Liver (tissue), 3 donors: ENCODE measurements around the gene DRGX.

Experiments used
- CTCF ChIP-seq: fragments of 150-350 bp; IDR thresholded peaks from 2 replicates; pipeline ENCODE4 v1.5.1; 2017; ENCODE audit warnings: improper control_type of control experiment, low read depth, low read length; ENCODE audit not compliant: missing input control
- FOXA1 ChIP-seq: IDR thresholded peaks from 2 replicates; pipeline ENCODE4 v1.6.1; 2016; ENCODE audit warnings: antibody characterized with exemption
- GABPA ChIP-seq, 2 donors: IDR thresholded peaks in 1 of 2; conservative IDR thresholded peaks in 1 of 2; 2 replicates each; pipeline ENCODE4 v1.6.1; 2016; ENCODE audit warnings: antibody characterized with exemption in 2 of 2, mild to moderate bottlenecking in 1 of 2, moderate library complexity in 1 of 2
- JUND ChIP-seq, 2 donors: IDR thresholded peaks; 2 replicates each; pipeline ENCODE4 v1.6.1; 2016; ENCODE audit warnings: antibody characterized with exemption in 2 of 2
- MAX ChIP-seq: IDR thresholded peaks from 2 replicates; pipeline ENCODE4 v1.6.1; 2016; ENCODE audit warnings: antibody characterized with exemption
- NR2F2 ChIP-seq: IDR thresholded peaks from 2 replicates; pipeline ENCODE4 v1.6.1; 2016; ENCODE audit warnings: antibody characterized with exemption
- RAD21 ChIP-seq, 2 donors: IDR thresholded peaks; 2 replicates each; pipeline ENCODE4 v1.6.1; 2016; ENCODE audit warnings: antibody characterized with exemption in 2 of 2, mild to moderate bottlenecking in 2 of 2
- REST ChIP-seq: IDR thresholded peaks from 2 replicates; pipeline ENCODE4 v1.6.1; 2016; ENCODE audit warnings: antibody characterized with exemption, mild to moderate bottlenecking
- RXRA ChIP-seq, 2 donors: IDR thresholded peaks; 2 replicates each; pipeline ENCODE4 v1.6.1; 2017 to 2018; ENCODE audit warnings: antibody characterized with exemption in 2 of 2, mild to moderate bottlenecking in 1 of 2
- SP1 ChIP-seq: IDR thresholded peaks from 2 replicates; pipeline ENCODE4 v1.6.1; 2018; ENCODE audit warnings: antibody characterized with exemption, mild to moderate bottlenecking
- YY1 ChIP-seq: IDR thresholded peaks from 2 replicates; pipeline ENCODE4 v1.6.1; 2016; ENCODE audit warnings: antibody characterized with exemption, mild to moderate bottlenecking
- donor health status: healthy.
- donor health status: healthy.

GRCh38 chr10:49323896-49324270 lies 72.0 kb downstream of the DRGX start:
- TF ChIP-seq REST (no peak), CTCF (no peak), MAX (no peak), RAD21 (IDR thresholded peaks at IDR 0.05) (no peak), SP1 (no peak), NR2F2 (no peak), GABPA (IDR thresholded peaks at IDR 0.05 in 1 of 2, conservative IDR thresholded peaks at IDR 0.05 in 1 of 2) (no peak), JUND (IDR thresholded peaks at IDR 0.05) (no peak), FOXA1 (no peak), YY1 (no peak), RXRA (IDR thresholded peaks at IDR 0.05) (no peak)
